ENCODE data around the gene FASLG. TPM values are rescaled to one million over a fixed set of nuclear protein-coding genes. Genes with fewer than 3 reads are reported as not detected.

FASLG gene
- total RNA-seq, 1 experiment from 2014 or later = not detected

- ChIA-PET CTCF (no interaction called here), POLR2A (no interaction called here)
- H3K36me3 ChIP-seq (ENCODE audit: control insufficient read depth, insufficient read depth, low read length) = no peaks in the 10 kb centered on the region
- no TSS peak for BruUV-seq (replicated peaks)
- intact Hi-C loops (cut with micrococcal nuclease; ENCODE audit: unreplicated experiment) (no loop called here), in situ Hi-C loops (cut with HindIII; ENCODE audit: low pct_unique_long_range_greater_than_20kb, low sequenced_read_pairs) (no loop called here)
- TF ChIP-seq SIN3A (IDR thresholded peaks at IDR 0.05; ENCODE audit: borderline replicate concordance, insufficient read depth, low read depth, low read length) (no peak), REST (IDR thresholded peaks at IDR 0.05; ENCODE audit: insufficient read depth in 1 of 2, low read depth in 2 of 2, low read length in 1 of 2) (no peak), POLR2AphosphoS5 (IDR thresholded peaks at IDR 0.05; ENCODE audit: low read depth, low read length) (no peak), TCF7L2 (IDR thresholded peaks at IDR 0.05; ENCODE audit: low read depth, low read length) (no peak)
- TF ChIP-seq, protein P1, sequence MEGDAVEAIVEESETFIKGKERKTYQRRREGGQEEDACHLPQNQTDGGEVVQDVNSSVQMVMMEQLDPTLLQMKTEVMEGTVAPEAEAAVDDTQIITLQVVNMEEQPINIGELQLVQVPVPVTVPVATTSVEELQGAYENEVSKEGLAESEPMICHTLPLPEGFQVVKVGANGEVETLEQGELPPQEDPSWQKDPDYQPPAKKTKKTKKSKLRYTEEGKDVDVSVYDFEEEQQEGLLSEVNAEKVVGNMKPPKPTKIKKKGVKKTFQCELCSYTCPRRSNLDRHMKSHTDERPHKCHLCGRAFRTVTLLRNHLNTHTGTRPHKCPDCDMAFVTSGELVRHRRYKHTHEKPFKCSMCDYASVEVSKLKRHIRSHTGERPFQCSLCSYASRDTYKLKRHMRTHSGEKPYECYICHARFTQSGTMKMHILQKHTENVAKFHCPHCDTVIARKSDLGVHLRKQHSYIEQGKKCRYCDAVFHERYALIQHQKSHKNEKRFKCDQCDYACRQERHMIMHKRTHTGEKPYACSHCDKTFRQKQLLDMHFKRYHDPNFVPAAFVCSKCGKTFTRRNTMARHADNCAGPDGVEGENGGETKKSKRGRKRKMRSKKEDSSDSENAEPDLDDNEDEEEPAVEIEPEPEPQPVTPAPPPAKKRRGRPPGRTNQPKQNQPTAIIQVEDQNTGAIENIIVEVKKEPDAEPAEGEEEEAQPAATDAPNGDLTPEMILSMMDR (IDR thresholded peaks at IDR 0.05) = no peak
- H3K27ac ChIP-seq (ENCODE audit: low read length) = no peak overlapping the region
- no peak overlapping the region for H3K4me3 ChIP-seq (ENCODE audit: low read depth in 2 of 2, low read length in 2 of 2)
- ATAC-seq (no peak), DNase-seq (ENCODE audit: low read depth, low spot score) (no peak)
- no peaks in the 10 kb centered on the region for H3K9me3 ChIP-seq (ENCODE audit: control insufficient read depth, insufficient read depth, low read depth, low read length)
- no peaks in the 10 kb centered on the region for H3K4me1 ChIP-seq (ENCODE audit: control insufficient read depth, insufficient read depth, low read length)
- H3K27me3 ChIP-seq (ENCODE audit: control insufficient read depth, insufficient read depth, low read length) = no peaks in the 10 kb centered on the region
Observed at GRCh38 chr1:172680733-172681275, 21.9 kb downstream of the FASLG start.

DNA sequence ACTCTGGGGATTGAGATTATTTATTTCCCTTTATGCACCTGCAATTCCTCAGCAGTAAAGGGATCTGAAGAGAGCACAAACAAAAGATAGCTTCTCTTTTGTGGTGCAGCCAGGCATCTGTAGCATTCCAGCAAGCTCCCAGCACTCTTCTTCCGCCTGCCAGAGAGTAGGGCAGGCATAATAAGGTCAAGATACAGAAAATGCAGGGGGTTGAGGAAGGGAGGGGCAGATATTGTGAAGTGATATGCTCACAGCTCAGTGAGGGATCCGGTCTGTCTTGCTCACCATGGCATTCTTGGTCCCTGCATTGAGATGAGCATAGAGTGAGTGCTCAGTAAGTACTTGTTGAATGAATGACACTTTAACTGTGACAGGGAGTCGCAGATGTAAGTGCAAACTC is 23.9 kb downstream of the FASLG start:
- Histone ChIP-seq H3K9me3 (ENCODE audit: control insufficient read depth, insufficient read depth, low read depth, low read length) (no peaks in the 10 kb centered on the region), H3K36me3 (ENCODE audit: control insufficient read depth, insufficient read depth, low read length) (no peaks in the 10 kb centered on the region), H3K27ac (ENCODE audit: low read length) (no peak overlapping the region), H3K4me3 (ENCODE audit: low read depth in 2 of 2, low read length in 2 of 2) (no peak overlapping the region), H3K4me1 (ENCODE audit: control insufficient read depth, insufficient read depth, low read length) (no peaks in the 10 kb centered on the region), H3K27me3 (ENCODE audit: control insufficient read depth, insufficient read depth, low read length) (no peaks in the 10 kb centered on the region)
- CTCF ChIA-PET = no interaction called here
- in situ Hi-C loops (cut with HindIII; ENCODE audit: low pct_unique_long_range_greater_than_20kb, low sequenced_read_pairs) (no loop called here), intact Hi-C loops (cut with micrococcal nuclease; ENCODE audit: unreplicated experiment) (no loop called here)
- TF ChIP-seq, protein P1 (IDR thresholded peaks at IDR 0.05) = no peak
- no peak for TF ChIP-seq REST (IDR thresholded peaks at IDR 0.05; ENCODE audit: insufficient read depth in 1 of 2, low read depth in 2 of 2, low read length in 1 of 2)
- TF ChIP-seq TCF7L2 (IDR thresholded peaks at IDR 0.05; ENCODE audit: low read depth, low read length) = no peak
- TF ChIP-seq POLR2AphosphoS5 (IDR thresholded peaks at IDR 0.05; ENCODE audit: low read depth, low read length) = no peak
- TF ChIP-seq SIN3A (IDR thresholded peaks at IDR 0.05; ENCODE audit: borderline replicate concordance, insufficient read depth, low read depth, low read length) = no peak
- DNase-seq (ENCODE audit: low read depth, low spot score) (no peak), ATAC-seq (no peak)
- no TSS peak for BruUV-seq (replicated peaks)
- POLR2A ChIA-PET = no interaction called here
